Fibroblast of pulmonary artery (primary cell): Measurements from ENCODE around the gene TPO.

Source experiments
- DNase-seq: peaks from one replicate; pipeline ENCODE4 v3.0.0-alpha.2; 2010; ENCODE audit warnings: low read depth
- H3K4me3 ChIP-seq: replicated peaks from 2 replicates; pipeline ENCODE4 v1.5.1; 2011; ENCODE audit warnings: low read depth, mild to moderate bottlenecking, control low read depth, low read length, moderate library complexity
- CTCF ChIP-seq: IDR thresholded peaks from 2 replicates; pipeline ENCODE4 v1.5.1; 2011; ENCODE audit warnings: mild to moderate bottlenecking, control low read depth, low read length, inconsistent platforms; ENCODE audit errors: missing control alignments

TPO gene

GRCh38 chr2:1472350-1472749 is 59.1 kb downstream of the TPO start:
- TF ChIP-seq CTCF: no peak
- no peak overlapping the region for H3K4me3 ChIP-seq

GRCh38 chr2:1476617-1477195 is 63.4 kb downstream of the TPO start:
- DNase-seq: no peak

More at GRCh38 chr2:1472350-1472749, 59.1 kb downstream of the TPO start:
- DNase-seq: no peak

GRCh38 chr2:1477196-1478040 is 64.2 kb downstream of the TPO start:
- DNase-seq: no peak
- no peak overlapping the region for H3K4me3 ChIP-seq
- TF ChIP-seq CTCF: no peak

More at GRCh38 chr2:1476617-1477195, 63.4 kb downstream of the TPO start:
- H3K4me3 ChIP-seq: no peak overlapping the region
- TF ChIP-seq CTCF: no peak

GRCh38 chr2:1478311-1479305 is 65.3 kb downstream of the TPO start:
- no peak for DNase-seq
- H3K4me3 ChIP-seq: no peak overlapping the region
- no peak for TF ChIP-seq CTCF

GRCh38 chr2:1479346-1479745 is 66.1 kb downstream of the TPO start:
- no peak for DNase-seq
- no peak overlapping the region for H3K4me3 ChIP-seq
- TF ChIP-seq CTCF: no peak

- H3K4me3 ChIP-seq: no peak overlapping the region
- no peak for TF ChIP-seq CTCF
- DNase-seq: no peak
Observed at GRCh38 chr2:1480671-1481076, 67.4 kb downstream of the TPO start.
